Smooth muscle cell (in vitro differentiated cells): Measurements from ENCODE around the gene PLEKHA7. TPM values are rescaled to one million over a fixed set of nuclear protein-coding genes. Genes with fewer than 3 reads are reported as not detected.

Experiments
- DNase-seq: peaks from one replicate; lab custom pipeline; 2025; ENCODE audit not compliant: unreplicated experiment; lab: John Stamatoyannopoulos, UW
- H2AFZ ChIP-seq: fragments of 200-600 bp; sonication (generic); 2 replicates; pipeline ENCODE4 v1.6.0; 2016; ENCODE audit warnings: antibody characterized with exemption, low read depth, mild to moderate bottlenecking
- H3F3A ChIP-seq: fragments of 200-600 bp; sonication (generic); 2 replicates; pipeline ENCODE4 v1.6.0; 2017; ENCODE audit warnings: antibody characterized with exemption, low read depth
- H3K27ac ChIP-seq: fragments of 200-600 bp; sonication (generic); 2 replicates; pipeline ENCODE4 v1.5.1; 2016; ENCODE audit warnings: low read depth, mild to moderate bottlenecking
- H3K27me3 ChIP-seq: fragments of 200-600 bp; sonication (generic); 2 replicates; pipeline ENCODE4 v1.6.1; 2016; ENCODE audit warnings: low read depth, mild to moderate bottlenecking
- H3K36me3 ChIP-seq: fragments of 200-600 bp; sonication (generic); 2 replicates; pipeline ENCODE4 v1.5.1; 2016; ENCODE audit warnings: low read depth
- H3K4me1 ChIP-seq: fragments of 200-600 bp; sonication (generic); 2 replicates; pipeline ENCODE4 v1.5.1; 2016; ENCODE audit warnings: low read depth
- H3K4me2 ChIP-seq: fragments of 200-600 bp; sonication (generic); 2 replicates; pipeline ENCODE4 v1.6.0; 2016; ENCODE audit warnings: mild to moderate bottlenecking
- H3K4me3 ChIP-seq: fragments of 200-600 bp; sonication (generic); 2 replicates; pipeline ENCODE4 v1.5.1; 2016; ENCODE audit warnings: mild to moderate bottlenecking
- H3K79me2 ChIP-seq: fragments of 200-600 bp; sonication (generic); 2 replicates; pipeline ENCODE4 v1.6.0; 2016; ENCODE audit warnings: low read depth, mild to moderate bottlenecking
- H3K9ac ChIP-seq: fragments of 200-600 bp; sonication (generic); 2 replicates; pipeline ENCODE4 v1.6.0; 2016; ENCODE audit warnings: low read depth
- H3K9me3 ChIP-seq: fragments of 200-600 bp; sonication (generic); replicated peaks from 2 replicates; pipeline ENCODE4 v1.5.1; 2016; ENCODE audit warnings: low read depth
- H4K20me1 ChIP-seq: fragments of 200-600 bp; sonication (generic); 2 replicates; pipeline ENCODE4 v1.6.0; 2016; ENCODE audit warnings: low read depth
- WGBS: methylation state at CpG from one replicate; pipeline ENCODE4 v1.1.7; 2016; ENCODE audit warnings: low lambda C conversion rate; 5-methylcytosine and 5-hydroxymethylcytosine counted together
- polyA plus RNA-seq: library from polyadenylated mRNA; unstranded; fragments of >200 nt; fragmentation: Nextera tagmentation; extraction: Ambion mirVana; gene quantifications from 2 replicates; pipeline ENCODE4 v1.2.1, GENCODE V29; 2016
- total RNA-seq: library from RNA; depleted of rRNA; stranded (reverse); fragments of >200 nt; gene quantifications from 2 replicates; pipeline ENCODE4 v1.2.3, GENCODE V29; 2014
- TF ChIP-seq, protein P1 (sequence below): fragments of 200-600 bp; sonication (generic); IDR thresholded peaks from 2 replicates; pipeline ENCODE4 v1.5.1; 2017; ENCODE audit warnings: borderline replicate concordance, mild to moderate bottlenecking, antibody characterized with exemption; ENCODE audit not compliant: insufficient read depth, poor library complexity, severe bottlenecking

Gene PLEKHA7
- total and polyA plus RNA-seq, 2 experiments from 2014 or later = 0.19 to 22.2 TPM

DNA sequence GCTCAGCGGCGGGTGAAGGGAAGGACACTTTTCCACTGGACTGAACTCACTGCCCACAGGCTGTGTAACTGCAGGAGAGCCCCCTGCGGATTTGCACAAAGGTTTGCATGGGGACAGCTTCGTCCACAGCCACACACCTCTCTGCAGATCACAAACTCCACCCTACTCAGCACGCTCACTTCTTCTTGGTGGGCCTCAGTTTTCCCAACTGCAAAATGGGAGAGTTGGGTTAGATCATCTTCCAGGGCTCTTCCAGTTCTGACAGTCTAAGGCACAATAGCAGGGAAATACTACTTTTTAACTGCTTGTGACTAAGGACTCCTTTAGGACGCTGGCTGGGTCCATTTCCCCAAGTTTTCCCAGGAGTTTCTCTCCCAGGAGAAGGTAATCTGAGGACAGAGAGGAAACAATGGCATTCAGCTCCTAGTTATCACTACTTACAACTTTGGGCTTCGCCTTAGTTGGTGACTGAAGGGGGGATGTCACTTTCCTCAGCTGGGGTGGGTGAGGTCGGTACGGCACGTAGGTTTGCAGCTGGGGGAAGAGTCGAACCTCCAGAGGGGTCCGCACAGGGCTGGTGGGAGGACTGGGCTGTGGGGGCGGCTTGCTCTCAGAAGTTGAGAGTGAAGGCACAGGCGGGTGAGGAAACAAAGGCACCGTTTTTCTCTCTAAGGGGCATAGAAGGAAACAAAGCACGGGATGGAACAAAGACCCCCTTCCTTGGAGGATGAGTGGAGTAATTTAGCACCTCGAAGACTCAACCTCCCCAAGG is 220.0 kb downstream of the PLEKHA7 start:
- Histone ChIP-seq H3K79me2 (no peaks in the 10 kb centered on the region), H3K9ac (no peak overlapping the region), H3K27me3 (no peaks in the 10 kb centered on the region), H3K27ac (no peak overlapping the region), H2AFZ (no peak overlapping the region), H4K20me1 (no peaks in the 10 kb centered on the region), H3K4me2 (no peak overlapping the region), H3K4me3 (no peak overlapping the region), H3F3A (peaks cover 11% of the 10 kb centered on the region), H3K36me3 (no peaks in the 10 kb centered on the region), H3K4me1 (peaks cover 13% of the 10 kb centered on the region), H3K9me3 (no peaks in the 10 kb centered on the region)
- 98% methylated on average over 17 of the region's 17 CpGs for WGBS
- DNase-seq = no peak
- TF ChIP-seq, protein P1, sequence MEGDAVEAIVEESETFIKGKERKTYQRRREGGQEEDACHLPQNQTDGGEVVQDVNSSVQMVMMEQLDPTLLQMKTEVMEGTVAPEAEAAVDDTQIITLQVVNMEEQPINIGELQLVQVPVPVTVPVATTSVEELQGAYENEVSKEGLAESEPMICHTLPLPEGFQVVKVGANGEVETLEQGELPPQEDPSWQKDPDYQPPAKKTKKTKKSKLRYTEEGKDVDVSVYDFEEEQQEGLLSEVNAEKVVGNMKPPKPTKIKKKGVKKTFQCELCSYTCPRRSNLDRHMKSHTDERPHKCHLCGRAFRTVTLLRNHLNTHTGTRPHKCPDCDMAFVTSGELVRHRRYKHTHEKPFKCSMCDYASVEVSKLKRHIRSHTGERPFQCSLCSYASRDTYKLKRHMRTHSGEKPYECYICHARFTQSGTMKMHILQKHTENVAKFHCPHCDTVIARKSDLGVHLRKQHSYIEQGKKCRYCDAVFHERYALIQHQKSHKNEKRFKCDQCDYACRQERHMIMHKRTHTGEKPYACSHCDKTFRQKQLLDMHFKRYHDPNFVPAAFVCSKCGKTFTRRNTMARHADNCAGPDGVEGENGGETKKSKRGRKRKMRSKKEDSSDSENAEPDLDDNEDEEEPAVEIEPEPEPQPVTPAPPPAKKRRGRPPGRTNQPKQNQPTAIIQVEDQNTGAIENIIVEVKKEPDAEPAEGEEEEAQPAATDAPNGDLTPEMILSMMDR = no peak

- no peaks in the 10 kb centered on the region for H3K9me3 ChIP-seq
- no peaks in the 10 kb centered on the region for H3K27me3 ChIP-seq
- DNase-seq = no peak
- over 99% methylated on average over 3 of the region's 3 CpGs for WGBS
- H3K79me2 ChIP-seq = no peaks in the 10 kb centered on the region
- peaks cover 13% of the 10 kb centered on the region for H3K4me1 ChIP-seq
- no peak overlapping the region for H3K9ac ChIP-seq
- H3K4me2 ChIP-seq = no peak overlapping the region
- H3K36me3 ChIP-seq = no peaks in the 10 kb centered on the region
- H3K27ac ChIP-seq = no peak overlapping the region
- no peaks in the 10 kb centered on the region for H4K20me1 ChIP-seq
- H2AFZ ChIP-seq = no peak overlapping the region
- peaks cover 11% of the 10 kb centered on the region for H3F3A ChIP-seq
- TF ChIP-seq, protein P1 = no peak
- H3K4me3 ChIP-seq = no peak overlapping the region
Observed at GRCh38 chr11:16793511-16793910, 220.7 kb downstream of the PLEKHA7 start.

DNA sequence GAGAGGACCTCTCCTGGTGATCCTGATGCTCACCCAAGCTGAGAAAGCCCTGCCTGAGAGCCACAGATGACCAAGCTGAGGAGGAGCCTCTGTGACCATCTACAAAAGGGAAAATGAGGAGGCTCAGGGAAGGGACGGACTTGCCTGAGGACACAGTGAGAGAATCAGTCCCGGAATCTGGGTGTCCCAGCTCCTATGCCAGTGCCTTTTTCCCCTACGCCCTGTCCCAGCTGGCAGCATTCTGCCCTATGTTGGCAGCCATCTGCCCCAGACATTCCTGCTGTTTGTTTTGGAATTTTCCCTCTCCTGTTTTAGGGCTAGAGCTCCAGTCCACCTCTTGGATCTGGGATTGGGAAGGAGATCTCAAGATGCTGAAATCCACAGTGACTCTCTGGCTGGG is 221.2 kb downstream of the PLEKHA7 start:
- H3K4me3 ChIP-seq = no peak overlapping the region
- no peak overlapping the region for H3K4me2 ChIP-seq
- peaks cover 11% of the 10 kb centered on the region for H3F3A ChIP-seq
- 95% methylated on average over 3 of the region's 3 CpGs for WGBS
- H2AFZ ChIP-seq = no peak overlapping the region
- H3K27me3 ChIP-seq = no peaks in the 10 kb centered on the region
- H3K36me3 ChIP-seq = no peaks in the 10 kb centered on the region
- H4K20me1 ChIP-seq = no peaks in the 10 kb centered on the region
- no peak for DNase-seq
- H3K9ac ChIP-seq = peak overlapping the region; percentile 93
- peaks cover 13% of the 10 kb centered on the region for H3K4me1 ChIP-seq
- H3K27ac ChIP-seq = peak overlapping the region; percentile 100
- H3K9me3 ChIP-seq = no peaks in the 10 kb centered on the region
- no peaks in the 10 kb centered on the region for H3K79me2 ChIP-seq
- TF ChIP-seq, protein P1 = no peak

- no peaks in the 10 kb centered on the region for H3K27me3 ChIP-seq
- no peak for DNase-seq
- H3K9ac ChIP-seq = peak overlapping the region; percentile 93
- H3K4me3 ChIP-seq = no peak overlapping the region
- H4K20me1 ChIP-seq = no peaks in the 10 kb centered on the region
- peaks cover 13% of the 10 kb centered on the region for H3K4me1 ChIP-seq
- H3K79me2 ChIP-seq = no peaks in the 10 kb centered on the region
- TF ChIP-seq, protein P1 = no peak
- peak overlapping the region; percentile 100 for H3K27ac ChIP-seq
- H3K4me2 ChIP-seq = peak overlapping the region; percentile 86
- H3K9me3 ChIP-seq = no peaks in the 10 kb centered on the region
- H3F3A ChIP-seq = peaks cover 11% of the 10 kb centered on the region
- no peak overlapping the region for H2AFZ ChIP-seq
- H3K36me3 ChIP-seq = no peaks in the 10 kb centered on the region
Observed at GRCh38 chr11:16792426-16792825, 221.8 kb downstream of the PLEKHA7 start.
